GM10266 (cell line): Measurements from ENCODE around the gene SLC35B4.

Source experiments
- DNase-seq: peaks from one replicate; pipeline ENCODE4 v3.0.0; 2012; ENCODE audit errors: extremely low spot score
- TF ChIP-seq, protein P1 (sequence below): IDR thresholded peaks from 2 replicates; pipeline ENCODE4 v1.5.1; 2012; ENCODE audit warnings: mild to moderate bottlenecking, low read depth; ENCODE audit not compliant: control insufficient read depth, insufficient read depth; ENCODE audit errors: missing control alignments

Gene SLC35B4

DNA sequence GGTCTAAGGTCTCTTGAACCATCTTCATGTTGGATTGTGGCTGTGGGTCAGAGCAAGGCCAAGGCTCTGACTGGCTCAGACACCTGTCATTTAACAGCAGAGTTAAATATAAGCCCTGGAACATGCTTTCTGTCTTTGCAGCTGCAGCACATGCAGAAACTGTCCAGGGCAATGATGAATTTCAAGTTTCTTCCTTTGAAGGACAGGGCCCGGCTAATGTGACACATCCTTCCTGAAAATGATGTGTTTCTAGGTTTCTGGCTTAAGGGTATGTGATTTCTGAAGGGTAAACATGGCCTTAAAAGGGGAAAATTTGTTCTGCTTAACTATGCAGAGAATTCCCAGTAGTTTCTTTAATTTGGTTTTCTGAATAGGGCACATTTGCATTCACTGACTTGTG lies 34.0 kb upstream of the SLC35B4 start:
- TF ChIP-seq, protein P1, sequence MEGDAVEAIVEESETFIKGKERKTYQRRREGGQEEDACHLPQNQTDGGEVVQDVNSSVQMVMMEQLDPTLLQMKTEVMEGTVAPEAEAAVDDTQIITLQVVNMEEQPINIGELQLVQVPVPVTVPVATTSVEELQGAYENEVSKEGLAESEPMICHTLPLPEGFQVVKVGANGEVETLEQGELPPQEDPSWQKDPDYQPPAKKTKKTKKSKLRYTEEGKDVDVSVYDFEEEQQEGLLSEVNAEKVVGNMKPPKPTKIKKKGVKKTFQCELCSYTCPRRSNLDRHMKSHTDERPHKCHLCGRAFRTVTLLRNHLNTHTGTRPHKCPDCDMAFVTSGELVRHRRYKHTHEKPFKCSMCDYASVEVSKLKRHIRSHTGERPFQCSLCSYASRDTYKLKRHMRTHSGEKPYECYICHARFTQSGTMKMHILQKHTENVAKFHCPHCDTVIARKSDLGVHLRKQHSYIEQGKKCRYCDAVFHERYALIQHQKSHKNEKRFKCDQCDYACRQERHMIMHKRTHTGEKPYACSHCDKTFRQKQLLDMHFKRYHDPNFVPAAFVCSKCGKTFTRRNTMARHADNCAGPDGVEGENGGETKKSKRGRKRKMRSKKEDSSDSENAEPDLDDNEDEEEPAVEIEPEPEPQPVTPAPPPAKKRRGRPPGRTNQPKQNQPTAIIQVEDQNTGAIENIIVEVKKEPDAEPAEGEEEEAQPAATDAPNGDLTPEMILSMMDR: no peak
- DNase-seq: no peak

DNA sequence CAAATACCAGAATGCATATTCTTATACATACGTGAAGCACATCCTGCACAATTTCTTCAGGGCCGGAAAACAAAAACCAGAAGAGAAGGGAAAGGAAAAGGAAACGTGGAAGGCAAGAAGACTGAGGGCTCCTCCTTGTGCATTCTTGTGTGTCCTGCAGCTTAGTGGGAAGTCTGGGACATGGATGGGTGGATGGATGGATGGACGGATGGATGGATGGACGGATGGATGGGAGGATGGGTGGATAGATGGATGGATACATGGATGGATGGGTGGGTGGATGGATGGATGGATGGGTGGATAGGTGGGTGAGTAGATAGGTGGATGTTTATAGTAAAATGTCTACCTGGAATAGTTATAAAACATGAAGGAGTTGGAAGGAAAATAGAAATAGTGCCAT lies 30.8 kb upstream of the SLC35B4 start:
- TF ChIP-seq, protein P1: no peak
- no peak for DNase-seq

DNA sequence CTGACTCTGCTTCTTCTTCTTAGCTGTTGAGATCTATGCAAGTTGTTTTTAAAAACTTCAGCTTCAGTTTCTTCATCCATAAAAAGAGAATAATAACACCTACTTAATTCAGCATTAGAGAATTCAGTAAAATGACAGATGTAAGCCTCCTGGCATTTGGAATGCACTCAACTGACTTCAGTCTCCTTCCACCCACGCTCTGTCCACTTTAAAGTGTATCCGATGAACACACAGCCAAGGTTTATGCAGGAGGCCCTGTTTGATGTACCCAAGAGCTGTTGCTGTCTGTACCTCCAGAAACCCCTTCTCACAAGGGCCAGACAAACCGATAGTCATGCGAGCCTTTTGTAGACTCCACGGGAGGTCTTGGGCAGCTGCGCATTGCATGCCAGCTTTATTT lies 27.1 kb upstream of the SLC35B4 start:
- TF ChIP-seq, protein P1: no peak
- no peak for DNase-seq

DNA sequence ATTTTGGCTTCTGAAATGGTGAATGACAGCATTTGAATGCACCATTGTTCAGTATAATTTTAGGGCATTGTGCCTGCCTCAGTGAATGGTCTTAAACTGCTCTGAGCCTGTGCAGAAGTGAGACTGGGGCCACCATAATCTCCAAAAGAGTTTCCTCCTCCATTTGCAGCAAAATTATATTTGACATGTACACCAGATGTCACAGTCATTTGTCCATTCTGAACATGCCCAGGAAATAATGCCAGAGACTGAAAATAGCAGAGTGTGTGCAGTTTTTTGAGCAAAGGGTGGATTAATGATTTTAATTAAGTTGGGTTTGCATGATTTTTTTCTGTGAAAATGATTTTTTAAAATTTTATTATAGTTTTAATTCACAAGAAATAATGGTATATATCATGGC lies 26.4 kb upstream of the SLC35B4 start:
- DNase-seq: no peak
- TF ChIP-seq, protein P1: no peak

DNA sequence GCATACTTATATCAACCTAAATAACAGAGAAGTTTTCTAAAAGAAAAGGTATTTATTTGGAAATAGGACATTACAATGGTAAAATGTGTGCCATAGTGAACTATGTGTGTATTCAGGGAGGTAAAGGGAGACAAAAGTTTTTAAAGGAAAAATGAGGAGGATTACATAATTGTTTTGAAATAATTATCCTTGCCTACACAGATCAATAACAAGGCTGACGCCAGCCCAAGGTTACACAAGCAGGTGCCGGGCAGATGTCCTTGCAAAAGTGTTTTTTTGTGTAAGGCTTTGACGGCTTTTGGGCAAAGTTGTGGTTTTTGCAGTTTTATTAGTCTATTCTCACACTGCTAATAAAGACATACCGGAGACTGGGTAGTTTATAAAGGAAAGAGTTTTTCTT lies 22.7 kb upstream of the SLC35B4 start:
- TF ChIP-seq, protein P1: no peak
- DNase-seq: no peak

DNA sequence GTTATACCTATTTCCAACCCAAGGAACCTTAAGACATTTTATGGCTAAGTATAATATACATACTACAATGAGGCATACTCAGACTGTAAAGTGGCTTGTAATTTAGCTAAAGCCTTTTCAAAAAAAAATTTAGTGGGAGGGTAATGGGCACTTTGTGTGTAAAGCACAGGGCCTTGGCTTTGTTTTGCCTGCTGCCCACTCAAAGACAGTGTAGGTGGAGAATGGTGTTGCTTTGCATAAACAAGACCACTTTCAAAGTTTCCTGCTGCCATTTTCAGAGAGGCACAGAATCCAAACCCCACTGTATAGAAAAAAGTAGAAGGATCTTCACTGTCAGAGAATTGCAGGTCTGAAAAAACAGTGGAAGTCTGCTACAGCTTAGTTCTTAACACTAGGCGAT lies 21.2 kb upstream of the SLC35B4 start:
- no peak for DNase-seq
- TF ChIP-seq, protein P1: no peak

DNA sequence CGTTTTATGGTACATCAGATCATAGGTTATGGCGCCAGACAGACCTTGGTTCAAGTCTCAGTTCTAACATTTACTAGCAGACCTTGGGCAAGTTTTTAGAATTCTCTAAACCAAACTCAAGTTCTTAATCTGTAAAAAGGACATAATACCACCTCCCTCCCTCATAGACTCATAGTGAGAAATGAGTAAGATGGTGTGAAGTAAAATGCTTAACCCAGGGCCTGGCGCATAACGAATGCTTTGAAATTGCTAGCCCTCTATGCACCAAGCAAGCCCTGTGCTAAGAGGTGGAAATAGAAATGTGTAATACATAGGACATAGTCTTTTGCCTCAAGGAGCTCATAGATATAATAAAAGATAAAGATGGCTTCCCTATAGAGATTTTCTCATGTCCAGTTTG lies 17.7 kb upstream of the SLC35B4 start:
- no peak for DNase-seq
- TF ChIP-seq, protein P1: no peak
